Upper lobe of right lung (tissue), 1 donor: Measurements from ENCODE around the gene PARD3B. TPM values are rescaled to one million over a fixed set of nuclear protein-coding genes. Genes with fewer than 3 reads are reported as not detected.

ENCODE experiments used
- ATAC-seq: fragments of 200-7000 bp; cut with Tn5 transposase; one replicate; pipeline ENCODE4 v1.9.1; 2020; ENCODE audit warnings: mild to moderate bottlenecking, moderate library complexity
- DNase-seq: peaks from one replicate; pipeline ENCODE4 v3.0.0-alpha.2; 2020
- H3K27ac ChIP-seq: fragments of 200-600 bp; one replicate; pipeline ENCODE4 v1.8.0; 2022
- H3K27me3 ChIP-seq: fragments of 200-600 bp; one replicate; pipeline ENCODE4 v1.8.0; 2022; ENCODE audit warnings: mild to moderate bottlenecking
- H3K36me3 ChIP-seq: fragments of 200-600 bp; one replicate; pipeline ENCODE4 v1.8.0; 2022
- H3K4me1 ChIP-seq: fragments of 200-600 bp; one replicate; pipeline ENCODE4 v1.8.0; 2022
- H3K4me3 ChIP-seq: fragments of 200-600 bp; one replicate; pipeline ENCODE4 v1.8.0; 2022; ENCODE audit warnings: mild to moderate bottlenecking
- H3K9me3 ChIP-seq: fragments of 200-600 bp; one replicate; pipeline ENCODE4 v1.8.0; 2022
- intact Hi-C: fragments of 100-400 bp; cut with DNase I; formaldehyde crosslinking; loops from one replicate; pipeline ENCODE4 v1.11.0; 2022
- total RNA-seq: library from RNA; stranded (reverse); fragmentation: NEBNext Ultra II Directional; extraction: Animal tissue kit (Norgen Biotek cat#: 25700); gene quantifications from one replicate; pipeline ENCODE4 v1.2.1, GENCODE V29; 2021
- TF ChIP-seq, protein P1 (sequence below): fragments of 200-600 bp; IDR thresholded peaks from one replicate; pipeline ENCODE4 v1.8.0; 2022; ENCODE audit warnings: antibody characterized with exemption
- donor health status: DM: no; HTN: yes; CAD: no; lungs with severe emphysema.

The PARD3B gene
- total RNA-seq, 1 donor from 2014 or later = 32.5 TPM

DNA sequence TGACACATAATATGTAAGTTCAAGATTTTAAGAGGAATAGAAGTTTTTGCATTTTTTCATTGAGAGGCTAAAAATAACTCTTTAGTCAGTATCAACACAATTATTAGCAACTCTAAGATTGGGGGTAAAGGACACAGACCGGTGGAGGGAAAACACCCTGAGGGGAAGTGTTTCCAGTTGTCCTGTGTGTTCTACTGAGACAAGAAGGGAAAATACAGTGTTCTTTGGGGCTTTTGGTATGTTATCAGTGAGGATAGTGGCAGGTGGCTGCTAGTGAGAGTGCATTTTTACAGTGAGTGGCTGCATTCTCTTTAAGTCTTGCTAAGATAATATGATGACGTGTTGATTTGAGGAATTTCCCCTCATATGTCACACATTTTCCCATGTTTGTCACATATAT lies 507.5 kb downstream of the PARD3B start:
- Histone ChIP-seq H3K27me3 (no peaks in the 10 kb centered on the region), H3K9me3 (no peaks in the 10 kb centered on the region), H3K4me1 (no peaks in the 10 kb centered on the region), H3K4me3 (no peak overlapping the region), H3K36me3 (no peaks in the 10 kb centered on the region), H3K27ac (no peak overlapping the region)
- no peak for ATAC-seq
- DNase-seq = no peak
- intact Hi-C loops = no loop called here
- TF ChIP-seq, protein P1, sequence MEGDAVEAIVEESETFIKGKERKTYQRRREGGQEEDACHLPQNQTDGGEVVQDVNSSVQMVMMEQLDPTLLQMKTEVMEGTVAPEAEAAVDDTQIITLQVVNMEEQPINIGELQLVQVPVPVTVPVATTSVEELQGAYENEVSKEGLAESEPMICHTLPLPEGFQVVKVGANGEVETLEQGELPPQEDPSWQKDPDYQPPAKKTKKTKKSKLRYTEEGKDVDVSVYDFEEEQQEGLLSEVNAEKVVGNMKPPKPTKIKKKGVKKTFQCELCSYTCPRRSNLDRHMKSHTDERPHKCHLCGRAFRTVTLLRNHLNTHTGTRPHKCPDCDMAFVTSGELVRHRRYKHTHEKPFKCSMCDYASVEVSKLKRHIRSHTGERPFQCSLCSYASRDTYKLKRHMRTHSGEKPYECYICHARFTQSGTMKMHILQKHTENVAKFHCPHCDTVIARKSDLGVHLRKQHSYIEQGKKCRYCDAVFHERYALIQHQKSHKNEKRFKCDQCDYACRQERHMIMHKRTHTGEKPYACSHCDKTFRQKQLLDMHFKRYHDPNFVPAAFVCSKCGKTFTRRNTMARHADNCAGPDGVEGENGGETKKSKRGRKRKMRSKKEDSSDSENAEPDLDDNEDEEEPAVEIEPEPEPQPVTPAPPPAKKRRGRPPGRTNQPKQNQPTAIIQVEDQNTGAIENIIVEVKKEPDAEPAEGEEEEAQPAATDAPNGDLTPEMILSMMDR = no peak

DNA sequence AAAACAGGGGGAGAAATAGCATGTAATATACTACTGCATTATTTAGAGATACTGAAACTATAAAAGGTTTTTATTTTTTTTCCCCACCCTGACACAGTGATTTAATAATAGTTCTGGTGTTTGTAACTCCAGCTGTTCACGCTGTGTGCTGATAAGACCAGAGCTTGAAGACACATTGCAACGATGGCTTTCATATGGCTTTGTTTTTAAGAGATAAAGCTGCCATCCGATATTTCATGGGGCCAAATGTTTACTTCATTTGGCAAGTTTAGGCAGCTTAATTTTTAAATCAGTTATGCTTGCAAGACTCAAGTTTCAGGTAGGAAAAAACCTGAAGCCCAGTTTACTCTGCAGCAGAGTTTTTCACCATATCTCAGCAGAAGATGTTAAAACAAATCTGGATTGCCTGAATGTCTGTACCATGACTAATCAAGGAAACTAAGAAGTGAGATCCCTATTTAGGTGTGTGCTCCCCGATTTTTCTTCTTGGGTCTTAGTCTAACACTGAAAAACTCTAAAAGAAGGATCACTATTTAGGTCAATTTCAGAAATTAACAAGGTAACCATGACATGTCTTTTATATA lies 508.6 kb downstream of the PARD3B start:
- no peak for DNase-seq
- Histone ChIP-seq H3K36me3 (no peaks in the 10 kb centered on the region), H3K4me1 (no peaks in the 10 kb centered on the region), H3K27ac (no peak overlapping the region), H3K9me3 (no peaks in the 10 kb centered on the region), H3K4me3 (no peak overlapping the region), H3K27me3 (no peaks in the 10 kb centered on the region)
- intact Hi-C loops = no loop called here
- no peak for ATAC-seq
- TF ChIP-seq, protein P1 = no peak

DNA sequence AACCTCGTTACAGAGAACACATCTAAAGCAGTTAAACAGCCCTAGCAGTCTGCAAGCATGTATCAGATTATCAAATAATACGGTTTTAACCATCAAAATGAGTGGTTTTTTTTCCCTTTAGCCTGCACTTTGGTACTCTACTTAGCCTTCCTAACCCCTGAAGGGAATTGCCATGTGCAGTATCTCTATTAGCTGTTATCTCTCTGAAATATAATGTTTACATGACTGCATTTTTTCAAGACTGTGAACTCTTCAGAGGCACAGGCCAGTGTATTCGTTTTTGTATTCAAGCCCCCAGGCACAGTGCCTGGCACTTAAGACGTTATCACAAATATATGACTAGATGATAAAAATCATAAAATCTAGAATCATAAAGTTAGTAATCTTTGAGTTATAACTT lies 509.5 kb downstream of the PARD3B start:
- Histone ChIP-seq H3K27ac (no peak overlapping the region), H3K4me1 (no peaks in the 10 kb centered on the region), H3K4me3 (no peak overlapping the region), H3K36me3 (no peaks in the 10 kb centered on the region), H3K9me3 (no peaks in the 10 kb centered on the region), H3K27me3 (no peaks in the 10 kb centered on the region)
- no peak for DNase-seq
- intact Hi-C loops = no loop called here
- TF ChIP-seq, protein P1 = no peak
- no peak for ATAC-seq

DNA sequence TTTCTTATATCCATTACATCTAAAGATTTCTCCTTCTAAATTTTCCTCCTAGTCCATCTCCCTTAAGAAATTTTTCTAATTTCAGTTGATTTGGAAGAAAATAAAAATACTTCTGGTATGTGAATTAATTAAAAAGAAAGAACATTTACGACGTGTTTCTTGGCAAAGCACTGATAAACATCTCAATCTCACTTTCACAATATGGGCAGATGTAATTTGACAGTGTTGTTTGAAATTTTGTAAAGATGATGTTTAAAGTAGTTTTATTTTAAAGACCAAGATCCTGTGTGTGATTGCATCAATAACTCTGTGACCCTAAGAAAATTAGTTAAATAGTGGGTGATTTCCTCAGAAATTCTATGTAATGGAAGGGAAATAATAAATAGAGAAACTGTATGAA lies 510.0 kb downstream of the PARD3B start:
- H3K27me3 ChIP-seq = no peaks in the 10 kb centered on the region
- H3K27ac ChIP-seq = no peak overlapping the region
- DNase-seq = no peak
- intact Hi-C loops = no loop called here
- no peaks in the 10 kb centered on the region for H3K4me1 ChIP-seq
- no peak for ATAC-seq
- H3K36me3 ChIP-seq = no peaks in the 10 kb centered on the region
- H3K4me3 ChIP-seq = no peak overlapping the region
- TF ChIP-seq, protein P1 = no peak
- H3K9me3 ChIP-seq = no peaks in the 10 kb centered on the region

DNA sequence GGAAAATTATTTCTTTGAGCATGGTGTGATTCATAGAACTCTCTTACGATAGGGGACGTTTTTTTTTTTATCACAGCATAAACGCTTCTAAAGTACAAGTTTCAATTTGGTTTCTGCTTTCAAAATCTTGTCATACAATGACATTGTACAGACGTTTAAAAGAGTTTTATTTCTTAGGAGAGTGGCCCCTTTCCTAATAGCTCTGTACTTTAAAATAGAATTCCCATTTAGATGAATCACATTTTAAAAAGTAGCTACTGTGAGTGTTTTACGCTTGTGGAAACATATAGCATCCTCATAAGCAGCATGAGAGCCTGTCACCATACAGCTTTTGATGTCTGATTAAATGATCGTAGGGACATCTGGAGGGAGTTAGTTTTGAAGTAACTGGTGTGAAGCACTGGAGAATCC lies 510.9 kb downstream of the PARD3B start:
- Histone ChIP-seq H3K9me3 (no peaks in the 10 kb centered on the region), H3K36me3 (no peaks in the 10 kb centered on the region), H3K27ac (no peak overlapping the region), H3K27me3 (no peaks in the 10 kb centered on the region), H3K4me3 (no peak overlapping the region), H3K4me1 (no peaks in the 10 kb centered on the region)
- TF ChIP-seq, protein P1 = no peak
- intact Hi-C loops = no loop called here
- DNase-seq (no peak), ATAC-seq (no peak)

DNA sequence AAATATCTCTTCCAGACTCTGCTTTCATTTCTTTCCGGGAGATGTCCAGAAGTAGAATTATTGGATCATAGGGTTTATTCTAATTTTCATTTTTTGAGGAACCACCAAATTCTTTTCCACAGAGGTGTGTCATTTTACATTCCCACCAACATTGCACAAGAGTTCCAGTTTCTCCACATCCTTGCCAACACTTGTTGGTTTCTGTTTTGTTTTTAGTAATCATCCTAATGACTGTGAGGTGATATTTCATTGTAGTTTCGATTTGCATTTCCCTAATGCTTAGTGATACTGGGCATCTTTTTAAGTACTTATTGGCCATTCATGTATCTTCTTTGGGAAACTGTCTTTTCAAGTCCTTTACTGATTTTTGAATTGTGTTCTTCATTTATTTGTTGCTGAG lies 513.1 kb downstream of the PARD3B start:
- no peaks in the 10 kb centered on the region for H3K9me3 ChIP-seq
- H3K4me3 ChIP-seq = no peak overlapping the region
- TF ChIP-seq, protein P1 = no peak
- intact Hi-C loops = no loop called here
- ATAC-seq = no peak
- H3K27ac ChIP-seq = no peak overlapping the region
- DNase-seq = no peak
- no peaks in the 10 kb centered on the region for H3K4me1 ChIP-seq
- H3K27me3 ChIP-seq = no peaks in the 10 kb centered on the region
- H3K36me3 ChIP-seq = no peaks in the 10 kb centered on the region
